Panc1 (cell line): ENCODE measurements around the gene ZBP1. TPM values are rescaled to one million over a fixed set of nuclear protein-coding genes. Genes with fewer than 3 reads are reported as not detected.

Experiments used
- ATAC-seq: fragments of 200-7000 bp; cut with Tn5 transposase; 2 replicates; pipeline ENCODE4 v1.9.1; 2020; ENCODE audit warnings: mild to moderate bottlenecking, moderate library complexity
- BruUV-seq: library from RNA; stranded (reverse); fragments of 400-500 nt; replicated peaks from 2 replicates; lab custom pipeline; 2021; lab: Mats Ljungman, UMichigan
- CTCF ChIA-PET: fragments of 300-600 bp; sonication (Branson Sonifier 250); formaldehyde crosslinking; loops from one replicate; lab custom pipeline; 2022; ENCODE audit warnings: antibody characterized with exemption; lab: Charles Lee
- POLR2A ChIA-PET: fragments of 300-600 bp; sonication (Branson Sonifier 250); formaldehyde crosslinking; loops from one replicate; lab custom pipeline; 2022; ENCODE audit warnings: antibody characterized with exemption; lab: Charles Lee
- DNase-seq: peaks from one replicate; pipeline ENCODE4 v3.0.0-alpha.2; 2010; ENCODE audit warnings: low read depth, low spot score
- H3K27ac ChIP-seq: 2 replicates; pipeline ENCODE4 v1.5.1; 2011; ENCODE audit warnings: mild to moderate bottlenecking, low read length, inconsistent platforms
- H3K27me3 ChIP-seq: fragments of 200-500 bp; sonication (Bioruptor generic); 2 replicates; pipeline ENCODE4 v1.6.0; 2014; ENCODE audit warnings: low read length, inconsistent platforms; ENCODE audit not compliant: control insufficient read depth, insufficient read depth
- H3K36me3 ChIP-seq: fragments of 200-500 bp; sonication (Bioruptor generic); 2 replicates; pipeline ENCODE4 v1.5.1; 2014; ENCODE audit warnings: inconsistent platforms, mild to moderate bottlenecking, low read length, moderate library complexity; ENCODE audit not compliant: control insufficient read depth, insufficient read depth
- H3K4me1 ChIP-seq: 2 replicates; pipeline ENCODE4 v1.5.1; 2011; ENCODE audit warnings: inconsistent platforms, mild to moderate bottlenecking, low read length, moderate library complexity; ENCODE audit not compliant: control insufficient read depth, insufficient read depth
- H3K4me3 ChIP-seq, 2 experiments: 2 replicates each; pipeline ENCODE4 v1.5.1; 2011 to 2012; ENCODE audit warnings: low read depth in 2 of 2, low read length in 2 of 2, mild to moderate bottlenecking in 2 of 2, inconsistent platforms in 1 of 2, moderate library complexity in 1 of 2
- H3K9me3 ChIP-seq: fragments of 200-500 bp; sonication (Bioruptor generic); 2 replicates; pipeline ENCODE4 v1.5.1; 2014; ENCODE audit warnings: low read depth, mild to moderate bottlenecking, inconsistent platforms, low read length, moderate library complexity; ENCODE audit not compliant: control insufficient read depth, insufficient read depth
- POLR2AphosphoS5 ChIP-seq: IDR thresholded peaks from 2 replicates; pipeline ENCODE4 v1.6.1; 2012; ENCODE audit warnings: mild to moderate bottlenecking, low read depth, low read length, moderate library complexity
- SIN3A ChIP-seq: IDR thresholded peaks from 2 replicates; pipeline ENCODE4 v1.6.1; 2012; ENCODE audit warnings: low read depth, mild to moderate bottlenecking, low read length, moderate library complexity, borderline replicate concordance; ENCODE audit not compliant: insufficient read depth
- TCF7L2 ChIP-seq: IDR thresholded peaks from 2 replicates; pipeline ENCODE4 v1.6.1; 2011; ENCODE audit warnings: mild to moderate bottlenecking, low read depth, low read length, inconsistent platforms
- in situ Hi-C: cut with HindIII; loops from 2 replicates; pipeline ENCODE4 v1.10.0; 2016; ENCODE audit warnings: low sequenced_read_pairs, low pct_unique_long_range_greater_than_20kb
- intact Hi-C: fragments of 100-400 bp; cut with micrococcal nuclease; formaldehyde crosslinking; loops from one replicate; pipeline ENCODE4 v1.10.0; 2022; ENCODE audit not compliant: unreplicated experiment
- total RNA-seq: library from RNA; stranded (reverse); gene quantifications from one replicate; pipeline ENCODE4 v1.2.1, GENCODE V29; 2021; ENCODE audit not compliant: unreplicated experiment
- TF ChIP-seq, protein P1 (sequence below): fragments of 450-650 bp; IDR thresholded peaks from 2 replicates; pipeline ENCODE4 v1.5.1; 2017; ENCODE audit warnings: mild to moderate bottlenecking
- TF ChIP-seq, protein P2 (sequence below), 2 experiments: IDR thresholded peaks; 2 replicates each; pipeline ENCODE4 v1.6.1; 2011 to 2012; ENCODE audit warnings: low read depth in 2 of 2, control low read depth in 1 of 2, low read length in 1 of 2, mild to moderate bottlenecking in 1 of 2, moderate library complexity in 1 of 2; ENCODE audit not compliant: insufficient read depth in 1 of 2

ZBP1 gene
- total RNA-seq, 1 experiment from 2014 or later = not detected

DNA sequence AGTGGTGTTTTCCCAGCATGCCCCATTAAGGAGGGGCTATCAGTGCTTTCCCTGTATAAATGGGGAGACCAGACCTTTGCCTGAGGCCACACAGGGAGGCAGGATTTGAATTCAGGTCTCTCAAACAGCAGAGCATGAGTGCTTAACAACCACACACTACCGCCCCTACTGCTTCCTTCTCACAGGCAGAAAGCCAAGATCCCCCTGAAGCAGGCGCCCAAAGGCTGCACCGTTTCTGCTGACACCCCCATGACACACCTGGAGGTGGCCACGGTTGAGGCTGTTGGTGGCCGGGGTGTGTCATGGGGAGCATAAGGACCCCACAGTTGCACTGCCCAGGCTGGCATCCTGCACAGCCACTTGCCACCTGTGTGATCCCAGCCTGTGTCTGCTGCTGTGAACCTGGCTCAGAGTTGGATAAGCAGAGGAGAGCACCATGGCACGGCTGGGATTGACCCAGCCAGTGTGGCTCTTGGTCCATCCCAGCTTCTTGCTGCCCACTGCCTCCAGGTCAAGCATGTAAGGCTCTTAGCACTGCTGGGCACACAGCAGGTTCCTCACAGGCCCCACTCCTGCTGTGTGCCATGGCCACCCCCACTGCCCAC lies 31.0 kb downstream of the ZBP1 start:
- H3K27me3 ChIP-seq = no peaks in the 10 kb centered on the region
- in situ Hi-C loops = no loop called here

DNA sequence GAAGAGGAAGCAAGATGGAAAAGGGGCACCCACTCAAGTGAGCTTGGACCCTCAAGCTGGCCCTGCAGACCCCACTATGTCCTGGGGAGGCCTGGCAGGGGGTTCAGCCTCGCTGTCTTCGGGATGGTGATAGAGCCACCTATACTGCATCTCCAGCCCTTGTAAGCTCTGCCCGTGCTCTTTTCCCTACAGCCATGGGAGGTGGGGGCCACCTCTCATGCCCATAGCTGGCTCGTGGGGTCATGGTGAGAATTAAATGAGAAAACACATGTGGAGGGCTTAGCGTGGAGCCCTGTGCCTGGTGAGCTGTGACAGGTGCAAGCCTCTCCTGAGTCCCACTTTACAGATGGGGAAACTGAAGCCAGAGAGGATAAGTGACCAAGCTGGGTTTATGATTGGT lies 31.6 kb downstream of the ZBP1 start:
- Histone ChIP-seq H3K4me1 (no peaks in the 10 kb centered on the region), H3K27me3 (no peaks in the 10 kb centered on the region), H3K27ac (no peak overlapping the region), H3K9me3 (no peaks in the 10 kb centered on the region), H3K4me3 (no peak overlapping the region), H3K36me3 (no peaks in the 10 kb centered on the region)
- TF ChIP-seq SIN3A = no peak
- TF ChIP-seq TCF7L2 = no peak
- TF ChIP-seq, protein P1, sequence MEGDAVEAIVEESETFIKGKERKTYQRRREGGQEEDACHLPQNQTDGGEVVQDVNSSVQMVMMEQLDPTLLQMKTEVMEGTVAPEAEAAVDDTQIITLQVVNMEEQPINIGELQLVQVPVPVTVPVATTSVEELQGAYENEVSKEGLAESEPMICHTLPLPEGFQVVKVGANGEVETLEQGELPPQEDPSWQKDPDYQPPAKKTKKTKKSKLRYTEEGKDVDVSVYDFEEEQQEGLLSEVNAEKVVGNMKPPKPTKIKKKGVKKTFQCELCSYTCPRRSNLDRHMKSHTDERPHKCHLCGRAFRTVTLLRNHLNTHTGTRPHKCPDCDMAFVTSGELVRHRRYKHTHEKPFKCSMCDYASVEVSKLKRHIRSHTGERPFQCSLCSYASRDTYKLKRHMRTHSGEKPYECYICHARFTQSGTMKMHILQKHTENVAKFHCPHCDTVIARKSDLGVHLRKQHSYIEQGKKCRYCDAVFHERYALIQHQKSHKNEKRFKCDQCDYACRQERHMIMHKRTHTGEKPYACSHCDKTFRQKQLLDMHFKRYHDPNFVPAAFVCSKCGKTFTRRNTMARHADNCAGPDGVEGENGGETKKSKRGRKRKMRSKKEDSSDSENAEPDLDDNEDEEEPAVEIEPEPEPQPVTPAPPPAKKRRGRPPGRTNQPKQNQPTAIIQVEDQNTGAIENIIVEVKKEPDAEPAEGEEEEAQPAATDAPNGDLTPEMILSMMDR = no peak
- TF ChIP-seq POLR2AphosphoS5 = no peak
- TF ChIP-seq, protein P2, sequence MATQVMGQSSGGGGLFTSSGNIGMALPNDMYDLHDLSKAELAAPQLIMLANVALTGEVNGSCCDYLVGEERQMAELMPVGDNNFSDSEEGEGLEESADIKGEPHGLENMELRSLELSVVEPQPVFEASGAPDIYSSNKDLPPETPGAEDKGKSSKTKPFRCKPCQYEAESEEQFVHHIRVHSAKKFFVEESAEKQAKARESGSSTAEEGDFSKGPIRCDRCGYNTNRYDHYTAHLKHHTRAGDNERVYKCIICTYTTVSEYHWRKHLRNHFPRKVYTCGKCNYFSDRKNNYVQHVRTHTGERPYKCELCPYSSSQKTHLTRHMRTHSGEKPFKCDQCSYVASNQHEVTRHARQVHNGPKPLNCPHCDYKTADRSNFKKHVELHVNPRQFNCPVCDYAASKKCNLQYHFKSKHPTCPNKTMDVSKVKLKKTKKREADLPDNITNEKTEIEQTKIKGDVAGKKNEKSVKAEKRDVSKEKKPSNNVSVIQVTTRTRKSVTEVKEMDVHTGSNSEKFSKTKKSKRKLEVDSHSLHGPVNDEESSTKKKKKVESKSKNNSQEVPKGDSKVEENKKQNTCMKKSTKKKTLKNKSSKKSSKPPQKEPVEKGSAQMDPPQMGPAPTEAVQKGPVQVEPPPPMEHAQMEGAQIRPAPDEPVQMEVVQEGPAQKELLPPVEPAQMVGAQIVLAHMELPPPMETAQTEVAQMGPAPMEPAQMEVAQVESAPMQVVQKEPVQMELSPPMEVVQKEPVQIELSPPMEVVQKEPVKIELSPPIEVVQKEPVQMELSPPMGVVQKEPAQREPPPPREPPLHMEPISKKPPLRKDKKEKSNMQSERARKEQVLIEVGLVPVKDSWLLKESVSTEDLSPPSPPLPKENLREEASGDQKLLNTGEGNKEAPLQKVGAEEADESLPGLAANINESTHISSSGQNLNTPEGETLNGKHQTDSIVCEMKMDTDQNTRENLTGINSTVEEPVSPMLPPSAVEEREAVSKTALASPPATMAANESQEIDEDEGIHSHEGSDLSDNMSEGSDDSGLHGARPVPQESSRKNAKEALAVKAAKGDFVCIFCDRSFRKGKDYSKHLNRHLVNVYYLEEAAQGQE (IDR thresholded peaks at IDR 0.05; ENCODE audit: insufficient read depth in 1 of 2, low read depth in 2 of 2, low read length in 1 of 2) = no peak
- CTCF ChIA-PET = interaction anchor here (0.6 to 0.7 kb wide), 2 partner anchors 23 to 610 kb away, joined by 3 to 4 read pairs; no protein-coding TSS in a partner anchor
- POLR2A ChIA-PET = no interaction called here
- in situ Hi-C loops (no loop called here), intact Hi-C loops (no loop called here)
- no peak for ATAC-seq
- no peak for DNase-seq
- no TSS peak for BruUV-seq

More for the DNA sequence above, 31.0 kb downstream of the ZBP1 start:
- intact Hi-C loops = no loop called here
- ChIA-PET CTCF (no interaction called here), POLR2A (no interaction called here)
- H3K36me3 ChIP-seq = no peaks in the 10 kb centered on the region
- no peak overlapping the region for H3K4me3 ChIP-seq
- no peak for DNase-seq
- H3K9me3 ChIP-seq = no peaks in the 10 kb centered on the region
- no peak for ATAC-seq
- no TSS peak for BruUV-seq
- no peak for TF ChIP-seq SIN3A
- no peaks in the 10 kb centered on the region for H3K4me1 ChIP-seq
- no peak overlapping the region for H3K27ac ChIP-seq

DNA sequence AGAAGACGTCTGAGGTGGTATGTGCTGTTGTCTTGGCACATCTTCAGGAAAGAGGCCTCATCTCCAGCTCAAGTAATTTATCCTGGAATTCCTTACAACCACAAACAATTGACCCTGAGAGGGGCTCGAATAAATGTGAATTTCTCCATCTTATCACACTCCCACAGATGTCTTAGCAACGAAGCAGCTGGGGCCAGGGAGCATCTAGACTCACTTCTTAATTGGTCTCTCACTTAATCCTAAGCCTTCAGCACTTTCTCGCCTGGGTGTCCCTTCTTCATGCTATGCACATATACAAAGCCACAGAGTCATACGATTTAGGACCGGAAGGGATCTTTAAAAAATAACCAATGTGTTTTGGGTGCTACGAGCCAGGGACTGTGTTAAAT lies 32.2 kb downstream of the ZBP1 start:
- BruUV-seq = no TSS peak
- CTCF ChIA-PET = interaction anchor here (0.7 kb wide), 1 partner anchor 22 kb away, joined by 3 read pairs; no protein-coding TSS in a partner anchor

More for the DNA sequence above, 32.2 kb downstream of the ZBP1 start:
- Histone ChIP-seq H3K27me3 (no peaks in the 10 kb centered on the region), H3K36me3 (no peaks in the 10 kb centered on the region), H3K4me3 (no peak overlapping the region), H3K4me1 (no peaks in the 10 kb centered on the region), H3K27ac (no peak overlapping the region), H3K9me3 (no peaks in the 10 kb centered on the region)
- ATAC-seq = no peak
- no peak for TF ChIP-seq SIN3A
- TF ChIP-seq TCF7L2 = no peak
- TF ChIP-seq POLR2AphosphoS5 = no peak
- TF ChIP-seq, protein P1 = no peak
- TF ChIP-seq, protein P2 (IDR thresholded peaks at IDR 0.05; ENCODE audit: insufficient read depth in 1 of 2, low read depth in 2 of 2, low read length in 1 of 2) = no peak
- POLR2A ChIA-PET = no interaction called here
- DNase-seq = no peak
- in situ Hi-C loops = no loop called here
- intact Hi-C loops = no loop called here
